GF-D8 (cell line): ENCODE results near the gene FBH1.
"Not testable (repeated sequence)": the region's sequence is repeated elsewhere in the genome, so short reads cannot be mapped to it uniquely, and the experiment has no call there.

ENCODE experiments used
- DNase-seq: peaks from one replicate; lab custom pipeline; 2025; lab: John Stamatoyannopoulos, UW

FBH1 gene

GRCh38 chr10:5942001-5942400, 52.0 kb downstream of the FBH1 start:
- DNase-seq: no peak

DNA sequence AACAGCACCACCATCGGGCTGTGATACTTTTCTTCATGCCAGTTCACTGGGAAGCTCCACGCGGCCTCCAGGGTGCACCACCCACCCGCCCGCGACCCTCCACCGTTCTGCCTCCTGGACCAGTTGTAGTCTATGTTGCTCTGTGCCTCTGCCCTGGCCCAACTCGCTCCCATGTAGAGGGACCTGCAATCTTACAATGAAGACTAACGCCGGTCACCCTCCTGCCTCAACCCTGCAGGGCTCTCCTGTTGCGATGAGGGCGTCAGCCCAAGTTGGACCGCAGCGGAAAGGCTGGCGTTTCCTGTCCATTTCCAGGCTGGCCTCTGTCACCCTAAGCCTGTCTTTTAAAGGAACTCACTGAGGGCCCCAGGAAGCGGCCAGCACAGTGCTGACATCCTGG, 52.4 kb downstream of the FBH1 start:
- no peak for DNase-seq

DNA sequence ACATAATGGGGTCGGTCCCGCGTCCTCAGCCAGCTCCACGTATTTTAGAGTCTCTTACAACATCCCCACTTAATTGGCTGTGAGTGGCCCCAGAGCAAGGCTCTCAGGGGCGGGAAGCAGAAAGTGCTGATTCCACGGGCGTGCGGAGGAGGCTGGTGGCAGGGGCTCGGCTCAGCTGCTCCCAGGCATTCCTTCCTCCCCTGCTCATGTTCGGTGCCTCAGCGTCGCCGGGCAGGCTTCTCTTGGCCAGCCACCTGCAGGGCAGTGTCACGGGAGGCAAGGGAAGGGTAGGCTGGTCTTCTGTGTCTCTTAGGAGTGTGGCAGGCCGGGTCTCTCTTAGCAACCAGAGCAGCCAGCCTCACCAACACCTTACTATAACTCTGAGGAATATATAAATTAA, 53.5 kb downstream of the FBH1 start:
- DNase-seq: no peak

GRCh38 chr10:5944389-5945189, 54.5 kb downstream of the FBH1 start:
- DNase-seq: no peak

DNA sequence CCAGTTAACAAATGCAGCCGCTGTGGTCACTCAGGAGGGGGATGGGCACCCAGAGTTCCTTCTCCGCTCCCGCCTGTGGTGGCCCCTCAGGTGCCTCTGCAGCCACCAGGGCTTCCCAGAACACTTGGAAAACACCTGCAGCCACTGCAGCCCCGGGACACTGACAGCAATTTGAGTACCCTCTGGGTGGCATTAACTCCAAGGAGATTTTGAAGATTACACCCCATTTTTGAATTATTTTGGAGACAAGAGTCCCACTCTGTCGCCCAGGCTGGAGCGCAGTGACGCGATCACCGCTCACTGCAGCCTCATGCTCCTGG, 55.1 kb downstream of the FBH1 start:
- DNase-seq: no peak

- DNase-seq: peak; percentile 40
These were observed 55.7 kb downstream of the FBH1 start for GRCh38 chr10:5945561-5946418.

DNA sequence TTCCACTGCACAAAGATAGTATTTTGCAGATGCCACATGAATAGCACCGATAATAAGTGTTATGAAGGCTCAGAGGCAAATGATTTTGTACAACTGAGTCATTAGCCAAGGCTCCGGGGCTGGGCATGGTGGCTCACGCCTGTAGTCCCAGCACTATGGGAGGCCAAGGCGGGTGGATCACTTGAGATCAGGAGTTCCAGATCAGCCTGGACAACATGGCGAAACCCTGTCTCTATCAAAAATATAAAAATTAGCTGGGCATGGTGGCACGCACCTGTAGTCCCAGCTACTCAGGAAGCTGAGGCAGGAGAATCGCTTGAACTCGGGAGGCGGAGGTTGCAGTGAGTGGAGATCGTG, 56.4 kb downstream of the FBH1 start:
- DNase-seq: not testable (repeated sequence)

- no peak for DNase-seq
These were observed 56.7 kb downstream of the FBH1 start for GRCh38 chr10:5946786-5947185.

GRCh38 chr10:5947471-5948207, 57.6 kb downstream of the FBH1 start:
- no peak for DNase-seq

- no peak for DNase-seq
These were observed 58.2 kb downstream of the FBH1 start for GRCh38 chr10:5948208-5948585.

DNA sequence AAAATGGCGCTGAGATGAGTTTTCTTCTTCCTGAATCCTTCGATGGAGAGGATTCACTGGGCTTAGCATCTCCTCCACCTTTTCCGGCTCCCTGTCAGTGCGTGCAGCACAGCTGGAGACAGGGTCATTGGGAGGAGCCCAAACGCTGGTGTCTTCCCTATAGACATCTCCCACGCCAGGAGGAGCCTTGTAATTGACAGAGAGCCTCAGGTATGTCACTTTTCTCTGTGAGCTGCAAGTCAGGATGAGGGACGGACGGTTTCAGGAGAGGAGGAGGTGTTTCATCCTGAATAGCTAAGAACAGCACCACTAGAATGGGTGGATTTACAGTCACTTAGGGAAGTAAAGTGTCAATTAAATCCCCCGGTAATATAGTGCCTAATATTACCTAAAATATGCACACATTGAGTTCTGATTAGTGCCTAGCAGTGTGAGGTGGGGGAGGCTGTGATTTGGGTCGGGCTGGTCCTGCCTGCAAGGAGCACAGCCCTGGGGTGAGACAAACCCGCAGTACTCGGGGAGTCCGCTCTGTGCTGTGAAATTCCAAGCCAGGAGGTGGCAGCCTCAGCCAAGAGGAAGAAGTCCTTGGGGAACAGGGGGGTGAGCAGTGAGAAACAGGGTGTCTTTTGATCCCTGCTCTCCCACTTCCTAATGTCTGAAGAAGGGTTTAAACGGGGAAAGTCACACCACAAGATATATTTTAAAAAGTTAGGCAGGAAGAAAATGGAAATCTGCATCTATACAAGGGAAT, 59.1 kb downstream of the FBH1 start:
- DNase-seq: no peak

- no peak for DNase-seq
These were observed 61.2 kb downstream of the FBH1 start for GRCh38 chr10:5951167-5951711.

DNA sequence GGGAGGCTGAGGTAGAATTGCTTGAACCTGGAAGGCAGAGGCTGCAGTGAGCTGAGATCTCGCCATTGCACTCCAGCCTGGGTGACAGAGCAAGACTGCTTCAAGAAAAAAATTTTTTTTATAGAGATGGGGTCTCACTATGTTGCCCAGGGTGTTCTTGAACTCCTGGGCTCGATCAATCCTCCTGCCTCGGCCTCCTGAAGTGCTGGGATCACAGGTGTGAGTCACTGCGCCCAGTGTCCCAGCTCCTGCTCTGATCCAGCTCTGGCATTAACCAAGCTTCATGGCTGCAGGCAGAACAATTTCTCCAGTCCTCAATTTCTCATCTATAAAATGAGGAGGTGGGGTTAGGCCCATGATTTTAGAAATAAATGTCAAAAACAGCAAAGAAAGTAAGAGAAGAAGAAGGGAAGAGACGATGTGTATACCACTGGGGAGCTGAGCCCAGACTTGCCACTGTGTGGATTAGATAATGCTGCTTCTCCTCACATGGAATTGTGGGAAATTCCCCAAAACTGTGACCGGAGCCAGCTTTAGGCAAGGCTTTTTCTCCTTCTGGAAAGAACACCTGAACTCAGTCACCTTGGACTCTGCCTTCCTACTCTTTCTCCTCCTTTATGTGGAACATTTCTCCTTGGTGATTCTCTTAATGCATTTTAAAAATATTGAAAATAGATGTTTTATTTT, 61.8 kb downstream of the FBH1 start:
- DNase-seq: no peak

- no peak for DNase-seq
These were observed 62.8 kb downstream of the FBH1 start for GRCh38 chr10:5952731-5953385.

DNA sequence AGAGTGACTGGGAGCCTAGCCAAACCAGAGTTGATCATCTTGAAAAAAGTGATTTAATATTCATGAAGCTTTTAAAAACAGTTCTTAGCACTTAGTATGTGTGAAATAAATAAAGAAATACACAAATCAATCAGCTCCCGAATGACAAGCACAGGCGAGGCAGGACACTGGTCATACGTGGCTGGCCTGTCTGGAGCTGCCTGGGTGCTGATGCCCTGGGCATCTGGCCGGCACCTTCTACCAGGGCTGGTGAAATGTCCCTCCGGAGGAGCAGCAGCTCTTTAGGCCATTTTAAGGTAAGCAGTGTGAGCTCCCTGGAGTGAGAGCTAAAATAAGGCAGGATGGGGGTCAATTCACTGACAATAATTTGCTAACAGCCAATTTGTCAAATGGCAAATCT, 63.6 kb downstream of the FBH1 start:
- no peak for DNase-seq

- DNase-seq: no peak
These were observed 66.3 kb downstream of the FBH1 start for GRCh38 chr10:5956146-5956936.

GRCh38 chr10:5958077-5958476, 68.0 kb downstream of the FBH1 start:
- no peak for DNase-seq

GRCh38 chr10:5958675-5959074, 68.6 kb downstream of the FBH1 start:
- no peak for DNase-seq

DNA sequence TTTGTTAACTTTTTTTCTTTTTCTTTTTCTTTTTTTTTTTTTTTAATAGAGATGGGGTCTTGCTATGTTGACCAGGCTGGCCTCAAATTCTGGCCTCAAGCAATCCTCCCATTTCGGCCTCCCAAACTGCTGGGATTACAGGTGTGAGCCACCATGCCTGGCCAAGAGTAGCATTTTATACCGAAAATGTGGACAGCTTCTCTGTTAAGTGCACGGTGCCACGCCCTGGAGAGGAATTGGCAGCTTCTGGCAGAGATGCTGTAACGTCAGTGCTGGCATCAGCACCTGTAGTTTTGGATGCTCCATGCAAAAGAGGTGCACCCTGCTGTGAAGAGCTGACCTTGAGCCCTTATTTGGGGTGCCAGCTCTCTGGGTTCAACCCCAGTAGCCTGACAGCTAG, 69.1 kb downstream of the FBH1 start:
- DNase-seq: no peak

DNA sequence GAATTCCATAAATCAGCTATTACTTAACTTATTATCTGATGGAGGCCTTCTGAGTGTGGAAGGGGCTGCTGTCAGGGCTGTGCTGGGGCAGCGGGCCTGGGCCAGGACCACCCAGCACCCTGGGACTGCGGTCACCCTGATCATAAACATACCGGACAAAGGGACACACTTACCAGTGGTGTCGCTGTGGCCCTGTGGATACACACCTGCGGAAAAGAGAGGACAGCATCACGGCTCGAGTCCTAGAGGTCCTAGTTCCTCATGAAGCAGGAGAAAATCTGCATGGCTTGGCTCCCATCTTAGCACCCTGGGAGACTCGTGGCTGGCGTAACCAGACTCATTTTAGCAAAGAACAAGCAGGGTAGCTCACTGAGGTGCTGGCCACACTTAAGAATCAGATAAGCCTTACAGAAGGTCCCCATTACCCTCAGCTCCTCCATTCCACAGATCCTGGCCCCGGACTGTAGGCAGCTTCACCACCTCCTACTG, 69.6 kb downstream of the FBH1 start:
- DNase-seq: no peak
